ENCODE data around the gene PUS10. TPM values are rescaled to one million over a fixed set of nuclear protein-coding genes. Genes with fewer than 3 reads are reported as not detected.

The PUS10 gene
- total and polyA plus RNA-seq, 2 donors from 2014 or later = 3.0 to 5.7 TPM

DNA sequence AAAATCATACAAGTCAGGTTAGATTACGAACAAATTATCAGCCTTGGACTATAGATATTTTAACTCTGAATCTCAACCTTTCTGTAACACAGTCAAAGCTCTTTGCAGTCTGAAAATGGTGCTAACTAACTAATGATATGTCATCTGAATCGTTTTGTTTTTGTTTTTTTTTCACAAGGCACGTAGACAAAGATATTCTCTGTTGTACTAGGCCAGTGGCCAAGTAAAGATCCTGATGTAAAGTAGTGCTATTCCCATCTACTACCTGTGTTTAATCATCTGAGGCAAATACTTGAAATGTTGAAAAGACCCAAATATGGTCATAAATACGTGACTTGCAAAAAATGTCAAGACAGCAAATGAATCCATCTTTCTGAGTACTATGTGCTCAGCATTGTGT lies 71.0 kb downstream of the PUS10 start:
- H3K36me3 ChIP-seq (ENCODE audit: control insufficient read depth in 2 of 3, insufficient read depth in 3 of 3, low read length in 3 of 3) = peaks cover 0 to 11% (median 0%) of the 10 kb centered on the region in 3 donors
- H3K9me3 ChIP-seq (ENCODE audit: control insufficient read depth in 2 of 3, insufficient read depth in 1 of 3, low read length in 3 of 3) = no peaks in the 10 kb centered on the region
- intact Hi-C loops (cut with DNase I) = no loop called here
- no peaks in the 10 kb centered on the region for H3K4me1 ChIP-seq (ENCODE audit: control insufficient read depth in 2 of 3, insufficient read depth in 2 of 3, low read depth in 1 of 3, low read length in 3 of 3)
- H3K4me3 ChIP-seq (ENCODE audit: low read length in 3 of 3) = no peak overlapping the region
- H3K27me3 ChIP-seq (ENCODE audit: control insufficient read depth, insufficient read depth, low read length) = no peaks in the 10 kb centered on the region
- H3K27ac ChIP-seq (ENCODE audit: low read depth in 2 of 2, low read length in 2 of 2) = no peak overlapping the region
- TF ChIP-seq, protein P1, sequence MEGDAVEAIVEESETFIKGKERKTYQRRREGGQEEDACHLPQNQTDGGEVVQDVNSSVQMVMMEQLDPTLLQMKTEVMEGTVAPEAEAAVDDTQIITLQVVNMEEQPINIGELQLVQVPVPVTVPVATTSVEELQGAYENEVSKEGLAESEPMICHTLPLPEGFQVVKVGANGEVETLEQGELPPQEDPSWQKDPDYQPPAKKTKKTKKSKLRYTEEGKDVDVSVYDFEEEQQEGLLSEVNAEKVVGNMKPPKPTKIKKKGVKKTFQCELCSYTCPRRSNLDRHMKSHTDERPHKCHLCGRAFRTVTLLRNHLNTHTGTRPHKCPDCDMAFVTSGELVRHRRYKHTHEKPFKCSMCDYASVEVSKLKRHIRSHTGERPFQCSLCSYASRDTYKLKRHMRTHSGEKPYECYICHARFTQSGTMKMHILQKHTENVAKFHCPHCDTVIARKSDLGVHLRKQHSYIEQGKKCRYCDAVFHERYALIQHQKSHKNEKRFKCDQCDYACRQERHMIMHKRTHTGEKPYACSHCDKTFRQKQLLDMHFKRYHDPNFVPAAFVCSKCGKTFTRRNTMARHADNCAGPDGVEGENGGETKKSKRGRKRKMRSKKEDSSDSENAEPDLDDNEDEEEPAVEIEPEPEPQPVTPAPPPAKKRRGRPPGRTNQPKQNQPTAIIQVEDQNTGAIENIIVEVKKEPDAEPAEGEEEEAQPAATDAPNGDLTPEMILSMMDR (IDR thresholded peaks at IDR 0.05; ENCODE audit: borderline replicate concordance, extremely low read depth, insufficient read depth) = no peak
- DNase-seq = no peak
- FAIRE-seq = no peak
- H3K9ac ChIP-seq (ENCODE audit: low read length in 3 of 3) = no peak overlapping the region

DNA sequence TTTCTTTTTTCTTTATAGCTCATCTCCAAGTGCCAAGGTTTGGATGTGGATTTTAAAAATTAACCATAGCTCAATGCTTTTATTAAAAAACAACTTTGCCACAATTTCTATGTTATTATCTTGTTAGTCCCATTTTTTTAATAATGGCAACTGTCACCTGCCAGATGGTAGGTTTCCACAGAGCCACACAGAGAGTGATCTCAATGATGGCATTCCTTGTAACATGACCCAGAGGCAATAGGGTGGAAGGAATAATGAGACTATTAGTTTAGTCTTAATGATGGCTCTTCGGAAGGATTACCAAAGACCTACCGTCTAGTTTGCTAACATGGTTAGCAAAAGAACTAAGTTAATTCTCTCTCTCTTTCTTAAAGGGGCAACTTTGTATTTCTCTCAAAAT lies 72.7 kb downstream of the PUS10 start:
- intact Hi-C loops (cut with DNase I) = no loop called here
- no peaks in the 10 kb centered on the region for H3K4me1 ChIP-seq (ENCODE audit: control insufficient read depth in 2 of 3, insufficient read depth in 2 of 3, low read depth in 1 of 3, low read length in 3 of 3)
- no peak overlapping the region for H3K4me3 ChIP-seq (ENCODE audit: low read length in 3 of 3)
- TF ChIP-seq, protein P1 (IDR thresholded peaks at IDR 0.05; ENCODE audit: borderline replicate concordance, extremely low read depth, insufficient read depth) = no peak
- H3K9ac ChIP-seq (ENCODE audit: low read length in 3 of 3) = no peak overlapping the region
- DNase-seq (no peak), FAIRE-seq (no peak)
- H3K27me3 ChIP-seq (ENCODE audit: control insufficient read depth, insufficient read depth, low read length) = no peaks in the 10 kb centered on the region
- H3K27ac ChIP-seq (ENCODE audit: low read depth in 2 of 2, low read length in 2 of 2) = no peak overlapping the region
- no peaks in the 10 kb centered on the region for H3K9me3 ChIP-seq (ENCODE audit: control insufficient read depth in 2 of 3, insufficient read depth in 1 of 3, low read length in 3 of 3)
- peaks cover 0 to 7% (median 0%) of the 10 kb centered on the region in 3 donors for H3K36me3 ChIP-seq (ENCODE audit: control insufficient read depth in 2 of 3, insufficient read depth in 3 of 3, low read length in 3 of 3)

DNA sequence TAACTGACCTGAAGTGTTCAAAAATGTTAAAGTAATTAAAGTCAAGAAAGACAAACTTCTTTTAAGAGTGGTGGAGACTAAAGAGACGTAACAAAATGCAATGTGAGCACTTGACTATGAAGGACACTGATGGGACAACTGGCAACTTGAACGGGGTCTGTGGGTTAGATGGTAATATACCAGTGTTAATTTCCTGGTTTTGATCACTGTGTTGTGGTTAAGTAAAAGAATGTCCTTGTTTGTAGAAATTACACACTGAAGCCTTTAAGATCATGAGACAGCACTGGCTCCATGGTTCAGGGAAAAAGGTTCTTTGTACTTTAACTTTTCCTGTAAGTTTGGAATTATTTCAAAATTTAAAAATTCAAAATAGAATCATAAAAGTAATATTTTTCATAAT lies 78.4 kb downstream of the PUS10 start:
- TF ChIP-seq, protein P1 (IDR thresholded peaks at IDR 0.05; ENCODE audit: borderline replicate concordance, extremely low read depth, insufficient read depth) = no peak
- DNase-seq (no peak), FAIRE-seq (no peak)
- Histone ChIP-seq H3K36me3 (ENCODE audit: control insufficient read depth in 2 of 3, insufficient read depth in 3 of 3, low read length in 3 of 3) (peaks cover 0 to 3% (median 0%) of the 10 kb centered on the region in 3 donors), H3K27ac (ENCODE audit: low read depth in 2 of 2, low read length in 2 of 2) (no peak overlapping the region), H3K4me1 (ENCODE audit: control insufficient read depth in 2 of 3, insufficient read depth in 2 of 3, low read depth in 1 of 3, low read length in 3 of 3) (no peaks in the 10 kb centered on the region), H3K9me3 (ENCODE audit: control insufficient read depth in 2 of 3, insufficient read depth in 1 of 3, low read length in 3 of 3) (no peaks in the 10 kb centered on the region), H3K4me3 (ENCODE audit: low read length in 3 of 3) (no peak overlapping the region), H3K9ac (ENCODE audit: low read length in 3 of 3) (no peak overlapping the region), H3K27me3 (ENCODE audit: control insufficient read depth, insufficient read depth, low read length) (no peaks in the 10 kb centered on the region)
- intact Hi-C loops (cut with DNase I) = no loop called here

DNA sequence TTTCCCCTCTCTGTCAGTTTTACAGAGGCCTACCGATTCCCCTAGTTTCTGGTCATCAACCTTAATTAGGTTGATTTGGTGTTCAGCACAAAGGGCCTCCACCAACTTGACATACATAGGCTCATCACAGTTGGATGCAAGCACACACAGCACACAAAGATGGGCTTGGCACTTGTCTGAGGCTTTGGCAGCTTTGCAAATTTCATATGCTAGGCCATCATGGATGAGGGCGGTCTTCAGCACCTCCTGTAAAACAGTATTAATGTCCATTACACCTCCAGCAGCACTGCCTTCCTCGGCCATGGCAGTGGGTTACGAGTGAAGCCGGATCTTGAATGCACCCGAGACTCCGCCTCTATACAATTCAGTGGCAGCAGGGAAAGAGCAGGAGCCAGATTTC lies 79.8 kb downstream of the PUS10 start:
- Histone ChIP-seq H3K9ac (ENCODE audit: low read length in 3 of 3) (no peak overlapping the region), H3K27me3 (ENCODE audit: control insufficient read depth, insufficient read depth, low read length) (no peaks in the 10 kb centered on the region), H3K4me3 (ENCODE audit: low read length in 3 of 3) (no peak overlapping the region), H3K36me3 (ENCODE audit: control insufficient read depth in 2 of 3, insufficient read depth in 3 of 3, low read length in 3 of 3) (peaks cover 0 to 3% (median 0%) of the 10 kb centered on the region in 3 donors), H3K27ac (ENCODE audit: low read depth in 2 of 2, low read length in 2 of 2) (no peak overlapping the region), H3K9me3 (ENCODE audit: control insufficient read depth in 2 of 3, insufficient read depth in 1 of 3, low read length in 3 of 3) (no peaks in the 10 kb centered on the region), H3K4me1 (ENCODE audit: control insufficient read depth in 2 of 3, insufficient read depth in 2 of 3, low read depth in 1 of 3, low read length in 3 of 3) (no peaks in the 10 kb centered on the region)
- DNase-seq (no peak), FAIRE-seq (no peak)
- TF ChIP-seq, protein P1 (IDR thresholded peaks at IDR 0.05; ENCODE audit: borderline replicate concordance, extremely low read depth, insufficient read depth) = no peak
- intact Hi-C loops (cut with DNase I) = no loop called here

Data from kidney (tissue), 14 donors.